GM12801 (cell line): Measurements from ENCODE around the gene PDLIM3.

Source experiments
- CTCF ChIP-seq: IDR thresholded peaks from one replicate; pipeline ENCODE4 v1.5.1; 2011; ENCODE audit warnings: control low read depth; ENCODE audit not compliant: insufficient read length; ENCODE audit errors: extremely low read depth

Gene PDLIM3

DNA sequence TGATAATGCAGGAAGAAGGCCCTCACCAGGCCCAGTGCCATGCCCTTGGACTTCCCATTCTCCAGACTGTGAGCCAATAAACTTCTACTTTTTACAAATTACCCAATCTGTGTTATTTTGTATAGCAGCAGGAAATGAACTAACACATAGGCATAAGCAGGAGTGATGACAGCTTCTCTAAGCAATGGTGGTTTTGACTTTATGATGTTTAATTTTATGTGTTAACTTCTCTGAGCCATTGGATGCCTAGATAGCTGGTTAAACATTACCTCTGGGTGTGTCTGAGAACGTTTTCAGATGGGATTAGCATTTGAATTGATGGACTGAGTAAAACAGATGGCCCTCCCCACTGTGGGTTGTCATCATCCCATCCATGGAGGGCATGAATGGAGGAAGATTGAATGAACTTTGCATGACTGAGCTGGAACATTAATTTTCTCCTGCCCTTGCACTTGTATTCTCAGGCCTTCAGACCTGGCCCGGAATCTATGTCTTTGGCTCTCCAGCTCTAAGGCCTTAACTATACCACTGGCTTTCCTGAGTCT lies 13.9 kb upstream of the PDLIM3 start:
- no peak for TF ChIP-seq CTCF

GRCh38 chr4:185548587-185548986 lies 13.3 kb upstream of the PDLIM3 start:
- TF ChIP-seq CTCF, result no peak

DNA sequence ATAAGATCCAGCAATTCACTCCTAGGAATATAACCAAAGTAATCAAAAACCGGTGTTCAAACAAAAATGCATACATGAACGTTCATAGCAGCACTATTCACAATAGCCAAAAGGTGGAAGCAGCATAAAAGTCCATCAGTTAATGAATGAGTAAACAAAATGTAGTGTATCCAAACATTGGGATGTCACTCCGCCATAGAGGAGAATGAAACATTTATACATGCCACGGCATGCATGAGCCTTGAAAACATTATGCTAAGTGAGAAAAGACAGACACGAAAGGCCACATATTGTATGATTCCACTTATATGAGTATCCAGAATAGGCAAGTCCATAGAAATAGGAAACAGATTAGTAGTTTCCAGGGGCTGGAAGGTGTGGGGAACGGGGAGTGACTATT lies 11.0 kb upstream of the PDLIM3 start:
- TF ChIP-seq CTCF, result no peak

DNA sequence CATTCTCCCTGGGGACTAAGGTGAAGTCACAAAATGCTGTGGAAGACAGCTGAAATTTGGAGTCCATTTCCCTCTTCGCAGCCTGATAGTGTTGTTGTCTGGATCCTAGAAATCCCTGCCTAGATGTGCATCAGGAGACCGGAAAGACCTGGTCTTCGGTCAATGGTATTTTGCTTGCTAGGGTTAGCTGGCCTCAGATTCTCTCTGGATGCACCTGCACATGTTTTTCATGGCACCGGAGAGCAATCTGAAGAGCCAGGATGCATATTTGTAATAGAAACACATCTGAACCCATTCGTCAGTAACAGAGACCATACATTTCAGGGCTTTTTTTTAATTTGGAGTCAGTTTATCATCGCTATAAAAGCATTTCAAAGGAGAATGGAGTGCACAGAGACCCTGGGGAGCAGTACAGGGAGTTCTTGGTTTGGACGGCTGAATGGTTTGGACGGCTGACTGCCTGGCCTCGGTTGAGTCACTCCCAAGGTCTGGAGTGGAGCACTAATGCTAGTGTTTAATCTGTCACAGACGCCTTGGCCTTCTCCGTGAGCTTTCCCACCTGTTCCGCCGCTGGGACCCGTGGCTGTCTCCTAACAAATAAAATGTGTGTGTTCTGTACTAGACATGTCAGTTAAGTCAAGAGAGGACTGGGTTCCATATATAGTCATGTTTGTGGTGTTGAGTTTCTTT lies 7.5 kb upstream of the PDLIM3 start:
- TF ChIP-seq CTCF, result no peak

GRCh38 chr4:185541251-185541727 lies 6.0 kb upstream of the PDLIM3 start:
- TF ChIP-seq CTCF, result no peak

- TF ChIP-seq CTCF, result no peak
These were observed 5.3 kb upstream of the PDLIM3 start for GRCh38 chr4:185540487-185541120.

- TF ChIP-seq CTCF, result no peak
These were observed 4.7 kb upstream of the PDLIM3 start for GRCh38 chr4:185540040-185540439.
